ENCODE data around the gene NOX4.
"Not testable (repeated sequence)": the region's sequence is repeated elsewhere in the genome, so short reads cannot be mapped to it uniquely, and the experiment has no call there.

NOX4 gene

GRCh38 chr11:89333704-89334103, 157.5 kb downstream of the NOX4 start:
- H3K9ac ChIP-seq (ENCODE audit: low read length in 5 of 5); H3K4me1 ChIP-seq (ENCODE audit: control insufficient read depth in 5 of 5, insufficient read depth in 5 of 5, low read length in 5 of 5); H3K4me3 ChIP-seq (ENCODE audit: low read depth in 1 of 5, low read length in 5 of 5); H3K27me3 ChIP-seq (ENCODE audit: control insufficient read depth in 5 of 5, insufficient read depth in 4 of 5, low read length in 5 of 5); H3K36me3 ChIP-seq (ENCODE audit: control insufficient read depth in 5 of 5, insufficient read depth in 5 of 5, low read length in 5 of 5); H3K27ac ChIP-seq (ENCODE audit: low read depth, low read length); H3K9me3 ChIP-seq (ENCODE audit: control insufficient read depth in 5 of 5, low read length in 5 of 5): not testable (repeated sequence)

DNA sequence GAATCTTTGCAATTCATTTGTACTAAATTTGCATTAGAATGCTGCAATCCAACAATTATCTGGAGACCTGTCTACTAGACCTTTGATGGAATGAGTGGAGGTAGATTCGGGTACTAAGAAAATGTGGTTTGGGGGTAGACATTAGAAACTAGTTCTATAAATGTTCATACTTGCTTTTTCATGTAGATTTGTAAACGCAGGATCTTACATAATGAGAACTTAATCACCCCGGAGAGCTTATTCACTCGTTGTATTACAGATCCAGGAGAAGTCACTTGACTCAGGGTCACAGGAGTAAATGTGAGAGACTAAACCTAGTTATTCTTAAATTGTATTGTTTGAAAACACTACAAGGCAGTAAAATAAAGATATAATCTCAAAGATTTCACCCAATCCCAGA, 159.2 kb downstream of the NOX4 start:
- H3K4me3 ChIP-seq (ENCODE audit: low read depth in 1 of 5, low read length in 5 of 5); H3K27ac ChIP-seq (ENCODE audit: low read depth, low read length); H3K9me3 ChIP-seq (ENCODE audit: control insufficient read depth in 5 of 5, low read length in 5 of 5); H3K36me3 ChIP-seq (ENCODE audit: control insufficient read depth in 5 of 5, insufficient read depth in 5 of 5, low read length in 5 of 5); H3K4me1 ChIP-seq (ENCODE audit: control insufficient read depth in 5 of 5, insufficient read depth in 5 of 5, low read length in 5 of 5); H3K9ac ChIP-seq (ENCODE audit: low read length in 5 of 5); H3K27me3 ChIP-seq (ENCODE audit: control insufficient read depth in 5 of 5, insufficient read depth in 4 of 5, low read length in 5 of 5): not testable (repeated sequence)

DNA sequence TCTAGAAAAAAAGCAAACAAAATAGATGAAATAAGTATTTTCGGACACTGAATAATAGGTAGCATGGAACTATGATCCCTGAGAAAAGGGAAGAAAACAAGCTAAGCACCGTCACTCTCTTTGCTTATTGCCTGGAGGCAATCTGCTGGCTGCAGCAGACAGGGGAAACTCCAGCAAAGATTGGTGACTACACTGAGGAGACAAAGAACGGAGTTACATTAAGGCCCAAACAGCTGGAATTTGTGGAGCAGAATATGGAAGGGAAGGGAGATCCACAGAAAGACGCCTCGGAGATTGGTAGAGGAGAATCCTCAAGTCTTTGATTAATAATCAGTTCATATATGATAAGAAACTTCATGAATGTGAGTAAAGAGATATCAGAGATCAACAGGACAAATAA, 163.3 kb downstream of the NOX4 start:
- H3K4me3 ChIP-seq (ENCODE audit: low read depth in 1 of 5, low read length in 5 of 5), result no peak overlapping the region
- no peak overlapping the region for H3K27ac ChIP-seq (ENCODE audit: low read depth, low read length)

GRCh38 chr11:89321401-89321800, 169.8 kb downstream of the NOX4 start:
- Histone ChIP-seq H3K27ac (ENCODE audit: low read depth, low read length) (no peak overlapping the region), H3K36me3 (ENCODE audit: control insufficient read depth in 5 of 5, insufficient read depth in 5 of 5, low read length in 5 of 5) (no peaks in the 10 kb centered on the region), H3K27me3 (ENCODE audit: control insufficient read depth in 5 of 5, insufficient read depth in 4 of 5, low read length in 5 of 5) (no peaks in the 10 kb centered on the region), H3K4me3 (ENCODE audit: low read depth in 1 of 5, low read length in 5 of 5) (no peak overlapping the region), H3K9me3 (ENCODE audit: control insufficient read depth in 5 of 5, low read length in 5 of 5) (no peaks in the 10 kb centered on the region), H3K4me1 (ENCODE audit: control insufficient read depth in 5 of 5, insufficient read depth in 5 of 5, low read length in 5 of 5) (no peaks in the 10 kb centered on the region), H3K9ac (ENCODE audit: low read length in 5 of 5) (no peak overlapping the region)

More for the DNA sequence above, 163.3 kb downstream of the NOX4 start:
- no peaks in the 10 kb centered on the region for H3K4me1 ChIP-seq (ENCODE audit: control insufficient read depth in 5 of 5, insufficient read depth in 5 of 5, low read length in 5 of 5)
- H3K27me3 ChIP-seq (ENCODE audit: control insufficient read depth in 5 of 5, insufficient read depth in 4 of 5, low read length in 5 of 5), result no peaks in the 10 kb centered on the region
- no peak overlapping the region for H3K9ac ChIP-seq (ENCODE audit: low read length in 5 of 5)
- no peaks in the 10 kb centered on the region for H3K9me3 ChIP-seq (ENCODE audit: control insufficient read depth in 5 of 5, low read length in 5 of 5)
- no peaks in the 10 kb centered on the region for H3K36me3 ChIP-seq (ENCODE audit: control insufficient read depth in 5 of 5, insufficient read depth in 5 of 5, low read length in 5 of 5)

DNA sequence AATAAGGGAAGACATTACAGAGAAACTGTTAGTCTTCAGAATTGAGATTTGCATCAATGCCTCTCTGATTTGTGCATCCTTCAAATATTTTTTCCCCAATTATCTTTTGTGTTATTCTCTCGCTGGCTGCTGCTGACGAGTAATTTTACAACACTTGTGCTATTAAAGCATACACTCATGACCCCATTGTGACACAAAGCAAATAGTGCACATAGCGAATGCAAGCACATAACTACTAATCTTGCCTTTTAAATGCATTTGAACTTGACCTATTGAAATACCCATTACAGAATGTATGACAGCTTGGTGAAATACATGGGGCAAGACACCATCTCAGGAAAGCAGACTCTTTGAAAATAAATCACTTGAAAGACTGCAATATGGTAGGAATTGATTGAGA, 180.6 kb downstream of the NOX4 start:
- H3K27me3 ChIP-seq (ENCODE audit: control insufficient read depth in 5 of 5, insufficient read depth in 4 of 5, low read length in 5 of 5); H3K9ac ChIP-seq (ENCODE audit: low read length in 5 of 5); H3K27ac ChIP-seq (ENCODE audit: low read depth, low read length); H3K4me3 ChIP-seq (ENCODE audit: low read depth in 1 of 5, low read length in 5 of 5); H3K36me3 ChIP-seq (ENCODE audit: control insufficient read depth in 5 of 5, insufficient read depth in 5 of 5, low read length in 5 of 5); H3K4me1 ChIP-seq (ENCODE audit: control insufficient read depth in 5 of 5, insufficient read depth in 5 of 5, low read length in 5 of 5); H3K9me3 ChIP-seq (ENCODE audit: control insufficient read depth in 5 of 5, low read length in 5 of 5): not testable (repeated sequence)

- H3K9me3 ChIP-seq (ENCODE audit: control insufficient read depth in 5 of 5, low read length in 5 of 5); H3K36me3 ChIP-seq (ENCODE audit: control insufficient read depth in 5 of 5, insufficient read depth in 5 of 5, low read length in 5 of 5); H3K9ac ChIP-seq (ENCODE audit: low read length in 5 of 5); H3K4me3 ChIP-seq (ENCODE audit: low read depth in 1 of 5, low read length in 5 of 5); H3K27ac ChIP-seq (ENCODE audit: low read depth, low read length); H3K4me1 ChIP-seq (ENCODE audit: control insufficient read depth in 5 of 5, insufficient read depth in 5 of 5, low read length in 5 of 5); H3K27me3 ChIP-seq (ENCODE audit: control insufficient read depth in 5 of 5, insufficient read depth in 4 of 5, low read length in 5 of 5): not testable (repeated sequence)
Measured at GRCh38 chr11:89309321-89309985, 181.7 kb downstream of the NOX4 start.

DNA sequence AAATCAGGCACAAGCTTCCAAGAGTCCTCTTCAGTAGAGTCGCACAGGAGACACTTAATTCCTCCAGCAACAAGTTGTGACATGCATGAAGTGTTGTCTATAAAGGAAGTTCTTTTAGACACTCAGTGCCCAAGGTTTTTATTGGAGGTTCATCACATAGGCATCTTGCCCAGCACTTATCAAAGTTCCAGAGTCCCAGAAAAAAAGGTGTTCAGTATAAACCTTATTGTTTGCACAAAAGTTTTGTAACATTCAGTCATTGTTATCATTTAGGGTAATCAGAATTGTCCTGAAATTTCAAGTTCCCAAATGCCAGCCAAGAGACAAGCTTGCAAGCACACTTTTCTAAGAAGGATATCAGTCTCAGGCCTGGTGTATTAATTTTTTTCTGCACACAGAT, 182.9 kb downstream of the NOX4 start:
- not testable (repeated sequence) for H3K9ac ChIP-seq (ENCODE audit: low read length in 5 of 5); H3K4me1 ChIP-seq (ENCODE audit: control insufficient read depth in 5 of 5, insufficient read depth in 5 of 5, low read length in 5 of 5)

DNA sequence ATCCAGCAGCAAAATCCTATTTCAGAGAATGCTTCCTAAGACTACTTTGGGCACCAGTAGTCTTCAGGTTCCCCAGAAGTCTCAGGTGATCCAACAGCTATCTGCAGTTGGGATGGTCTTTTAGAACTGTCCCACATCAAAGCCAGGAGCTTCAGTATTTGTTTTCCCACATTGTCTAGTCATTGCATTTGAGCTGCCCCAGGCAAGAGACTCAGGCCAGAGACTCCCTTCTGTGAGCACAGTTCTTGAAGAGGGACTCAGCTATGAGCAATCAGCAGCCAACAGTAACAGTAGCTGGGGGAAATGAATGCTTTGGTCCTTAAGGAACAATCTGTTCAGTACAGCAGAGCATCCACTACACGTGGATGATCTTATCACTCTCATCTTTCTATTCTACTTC, 188.1 kb downstream of the NOX4 start:
- not testable (repeated sequence) for H3K9ac ChIP-seq (ENCODE audit: low read length in 5 of 5); H3K4me3 ChIP-seq (ENCODE audit: low read depth in 1 of 5, low read length in 5 of 5); H3K27ac ChIP-seq (ENCODE audit: low read depth, low read length); H3K4me1 ChIP-seq (ENCODE audit: control insufficient read depth in 5 of 5, insufficient read depth in 5 of 5, low read length in 5 of 5); H3K9me3 ChIP-seq (ENCODE audit: control insufficient read depth in 5 of 5, low read length in 5 of 5); H3K27me3 ChIP-seq (ENCODE audit: control insufficient read depth in 5 of 5, insufficient read depth in 4 of 5, low read length in 5 of 5); H3K36me3 ChIP-seq (ENCODE audit: control insufficient read depth in 5 of 5, insufficient read depth in 5 of 5, low read length in 5 of 5)

More for the DNA sequence above, 182.9 kb downstream of the NOX4 start:
- H3K4me3 ChIP-seq (ENCODE audit: low read depth in 1 of 5, low read length in 5 of 5); H3K36me3 ChIP-seq (ENCODE audit: control insufficient read depth in 5 of 5, insufficient read depth in 5 of 5, low read length in 5 of 5); H3K27ac ChIP-seq (ENCODE audit: low read depth, low read length); H3K9me3 ChIP-seq (ENCODE audit: control insufficient read depth in 5 of 5, low read length in 5 of 5); H3K27me3 ChIP-seq (ENCODE audit: control insufficient read depth in 5 of 5, insufficient read depth in 4 of 5, low read length in 5 of 5): not testable (repeated sequence)

- H3K36me3 ChIP-seq (ENCODE audit: control insufficient read depth in 5 of 5, insufficient read depth in 5 of 5, low read length in 5 of 5); H3K27ac ChIP-seq (ENCODE audit: low read depth, low read length); H3K4me3 ChIP-seq (ENCODE audit: low read depth in 1 of 5, low read length in 5 of 5); H3K4me1 ChIP-seq (ENCODE audit: control insufficient read depth in 5 of 5, insufficient read depth in 5 of 5, low read length in 5 of 5); H3K9ac ChIP-seq (ENCODE audit: low read length in 5 of 5); H3K27me3 ChIP-seq (ENCODE audit: control insufficient read depth in 5 of 5, insufficient read depth in 4 of 5, low read length in 5 of 5); H3K9me3 ChIP-seq (ENCODE audit: control insufficient read depth in 5 of 5, low read length in 5 of 5): not testable (repeated sequence)
Measured at GRCh38 chr11:89295023-89295422, 196.2 kb downstream of the NOX4 start.

GRCh38 chr11:89293965-89294679, 197.1 kb downstream of the NOX4 start:
- Histone ChIP-seq H3K4me1 (ENCODE audit: control insufficient read depth in 5 of 5, insufficient read depth in 5 of 5, low read length in 5 of 5) (no peaks in the 10 kb centered on the region), H3K9me3 (ENCODE audit: control insufficient read depth in 5 of 5, low read length in 5 of 5) (no peaks in the 10 kb centered on the region), H3K27ac (ENCODE audit: low read depth, low read length) (no peak overlapping the region), H3K27me3 (ENCODE audit: control insufficient read depth in 5 of 5, insufficient read depth in 4 of 5, low read length in 5 of 5) (no peaks in the 10 kb centered on the region), H3K4me3 (ENCODE audit: low read depth in 1 of 5, low read length in 5 of 5) (peak overlapping the region; percentile 11 to 52 (median 35)), H3K36me3 (ENCODE audit: control insufficient read depth in 5 of 5, insufficient read depth in 5 of 5, low read length in 5 of 5) (no peaks in the 10 kb centered on the region), H3K9ac (ENCODE audit: low read length in 5 of 5) (peak overlapping the region in 2 of 5 donors; percentile 30 to 40)

Measured in subcutaneous abdominal adipose tissue (tissue), 5 donors.